SK-N-SH (cell line): ENCODE measurements around the gene EFCAB6. TPM values are rescaled to one million over a fixed set of nuclear protein-coding genes. Genes with fewer than 3 reads are reported as not detected.

Experiments
- CTCF ChIA-PET: fragments of 300-600, 350-600 bp; formaldehyde crosslinking; extraction: SDS; loops from one replicate; lab custom pipeline; 2021; lab: Yijun Ruan, JAX
- POLR2A ChIA-PET: fragments of 350-600 bp; sonication (Branson Sonifier 250); formaldehyde crosslinking; extraction: SDS; loops from one replicate; lab custom pipeline; 2020; ENCODE audit warnings: antibody characterized with exemption, inconsistent platforms; lab: Yijun Ruan, JAX
- DNase-seq: peaks from one replicate; pipeline ENCODE4 v3.0.0; 2012
- H2AFZ ChIP-seq: fragments of 200-600 bp; sonication (generic); 2 replicates; pipeline ENCODE4 v1.8.1; 2016; ENCODE audit warnings: antibody characterized with exemption, mild to moderate bottlenecking, low read depth
- H3F3A ChIP-seq: fragments of 200-600 bp; sonication (generic); replicated peaks from 2 replicates; pipeline ENCODE3; 2016; ENCODE audit warnings: antibody characterized with exemption, mild to moderate bottlenecking; ENCODE audit not compliant: insufficient read depth
- H3K27ac ChIP-seq, 2 experiments: fragments of 200-500 bp in 1 of 2; fragments of 200-600 bp in 1 of 2; sonication (Bioruptor generic) in 1 of 2; sonication (generic), shearing (Covaris generic) in 1 of 2; 2 replicates each; pipeline versions ENCODE4 v1.5.1 to v1.6.1; 2014 to 2016; ENCODE audit warnings: low read depth in 2 of 2, inconsistent platforms in 1 of 2, low read length in 1 of 2, mild to moderate bottlenecking in 1 of 2, mixed read lengths in 1 of 2
- H3K27me3 ChIP-seq: fragments of 200-600 bp; sonication (generic), shearing (Covaris generic); 2 replicates; pipeline ENCODE4 v1.6.1; 2016; ENCODE audit warnings: mixed run types; ENCODE audit not compliant: insufficient read depth
- H3K36me3 ChIP-seq, 2 experiments: fragments of 200-500 bp in 1 of 2; fragments of 200-600 bp in 1 of 2; sonication (Bioruptor generic) in 1 of 2; sonication (generic) in 1 of 2; replicated peaks in 1 of 2; 2 replicates each; pipeline versions ENCODE3 to v1.5.1; 2014 to 2016; ENCODE audit warnings: low read length in 1 of 2, mild to moderate bottlenecking in 1 of 2; ENCODE audit not compliant: insufficient read depth in 2 of 2, control insufficient read depth in 1 of 2
- H3K4me1 ChIP-seq, 2 experiments: fragments of 200-500 bp in 1 of 2; fragments of 200-600 bp in 1 of 2; sonication (Bioruptor generic) in 1 of 2; sonication (generic), shearing (Covaris generic) in 1 of 2; 2 replicates each; pipeline versions ENCODE4 v1.5.1 to v1.6.1; 2014 to 2016; ENCODE audit warnings: low read depth in 1 of 2, low read length in 1 of 2, mixed run types in 1 of 2; ENCODE audit not compliant: insufficient read depth in 2 of 2, control insufficient read depth in 1 of 2
- H3K4me2 ChIP-seq: fragments of 200-600 bp; sonication (generic), shearing (Covaris generic); 2 replicates; pipeline ENCODE4 v1.6.1; 2017; ENCODE audit warnings: mixed run types
- H3K4me3 ChIP-seq, 2 experiments: fragments of 200-500 bp in 1 of 2; fragments of 200-600 bp in 1 of 2; sonication (Bioruptor generic) in 1 of 2; sonication (generic), shearing (Covaris generic) in 1 of 2; 2 replicates each; pipeline versions ENCODE4 v1.5.1 to v1.8.1; 2014 to 2016; ENCODE audit warnings: low read depth in 2 of 2, inconsistent platforms in 1 of 2, low read length in 1 of 2, mild to moderate bottlenecking in 1 of 2, mixed read lengths in 1 of 2, moderate library complexity in 1 of 2
- H3K79me2 ChIP-seq: fragments of 200-600 bp; sonication (generic); 2 replicates; pipeline ENCODE4 v1.8.1; 2017; ENCODE audit warnings: mild to moderate bottlenecking; ENCODE audit not compliant: insufficient read depth
- H3K9ac ChIP-seq: fragments of 200-600 bp; sonication (generic); 2 replicates; pipeline ENCODE4 v1.6.1; 2017; ENCODE audit warnings: mixed run types
- H3K9me2 ChIP-seq: fragments of 200-600 bp; sonication (generic); 2 replicates; pipeline ENCODE4 v1.6.1; 2017; ENCODE audit warnings: mixed run types
- H3K9me3 ChIP-seq: fragments of 200-600 bp; sonication (generic); 2 replicates; pipeline ENCODE4 v1.6.1; 2017; ENCODE audit warnings: mixed run types, mild to moderate bottlenecking, moderate library complexity
- H4K20me1 ChIP-seq: fragments of 200-600 bp; sonication (generic); 2 replicates; pipeline ENCODE4 v1.6.1; 2017; ENCODE audit warnings: mild to moderate bottlenecking, mixed run types; ENCODE audit not compliant: insufficient read depth
- CHD2 ChIP-seq: fragments of 150-350 bp; IDR thresholded peaks from 2 replicates; pipeline ENCODE4 v1.6.1; 2018; ENCODE audit warnings: low read length; ENCODE audit not compliant: partially characterized antibody
- EP300 ChIP-seq, 2 experiments: IDR thresholded peaks; 2 replicates each; pipeline versions ENCODE4 v1.4.0 to v1.6.1; 2012; ENCODE audit warnings: borderline replicate concordance in 1 of 2, low read depth in 1 of 2, low read length in 1 of 2
- GATA2 ChIP-seq: sonication (generic); formaldehyde crosslinking; IDR thresholded peaks from 2 replicates; pipeline ENCODE4 v1.5.0; 2020; ENCODE audit warnings: mild to moderate bottlenecking, missing genetic modification reagents
- MAX ChIP-seq: IDR thresholded peaks from 2 replicates; pipeline ENCODE4 v1.4.0; 2012; ENCODE audit warnings: low read depth
- MEF2A ChIP-seq: IDR thresholded peaks from 2 replicates; pipeline ENCODE4 v1.4.0; 2012; ENCODE audit warnings: low read depth, borderline replicate concordance
- RAD21 ChIP-seq: IDR thresholded peaks from 2 replicates; pipeline ENCODE4 v1.6.1; 2012; ENCODE audit warnings: mild to moderate bottlenecking, low read length
- RCOR1 ChIP-seq: fragments of 150-350 bp; IDR thresholded peaks from 2 replicates; pipeline ENCODE4 v1.6.1; 2017; ENCODE audit warnings: antibody characterized with exemption, low read length
- REST ChIP-seq: IDR thresholded peaks from 2 replicates; pipeline ENCODE4 v1.6.1; 2012; ENCODE audit warnings: mild to moderate bottlenecking, low read depth, low read length, moderate library complexity
- SIN3A ChIP-seq: IDR thresholded peaks from 2 replicates; pipeline ENCODE4 v1.6.1; 2012; ENCODE audit warnings: low read depth, mild to moderate bottlenecking, low read length, moderate library complexity, borderline replicate concordance
- SMC3 ChIP-seq: IDR thresholded peaks from 2 replicates; pipeline ENCODE4 v1.6.1; 2012; ENCODE audit warnings: low read depth, low read length, improper control_type of control experiment
- TCF12 ChIP-seq: IDR thresholded peaks from 2 replicates; pipeline ENCODE4 v1.4.0; 2012
- TEAD4 ChIP-seq: IDR thresholded peaks from 2 replicates; pipeline ENCODE4 v1.4.0; 2012; ENCODE audit warnings: mild to moderate bottlenecking, borderline replicate concordance; ENCODE audit not compliant: insufficient read depth
- USF1 ChIP-seq: IDR thresholded peaks from 2 replicates; pipeline ENCODE4 v1.4.0; 2012; ENCODE audit warnings: low read depth, borderline replicate concordance
- USF2 ChIP-seq: fragments of 150-350 bp; IDR thresholded peaks from 2 replicates; pipeline ENCODE4 v1.6.1; 2017; ENCODE audit warnings: antibody characterized with exemption, low read length, low read depth, borderline replicate concordance
- ZBTB33 ChIP-seq: IDR thresholded peaks from 2 replicates; pipeline ENCODE4 v1.4.0; 2012; ENCODE audit warnings: low read depth, borderline replicate concordance
- WGBS: methylation state at CpG from one replicate; pipeline ENCODE4 v1.1.6; 2017; ENCODE audit warnings: low lambda C conversion rate; 5-methylcytosine and 5-hydroxymethylcytosine counted together
- polyA plus RNA-seq, 3 experiments: library from polyadenylated mRNA; depleted of rRNA; stranded (reverse); fragments of >200 nt; gene quantifications; 2 replicates each; pipeline ENCODE4 v1.2.3, GENCODE V29; 2012

The EFCAB6 gene
- polyA plus RNA-seq, 1 of the 3 experiments (the other 2 are of a cell fraction), result 0.46 TPM

GRCh38 chr22:43823911-43824665 lies 12.0 kb upstream of the EFCAB6 start:
- H3F3A ChIP-seq, result peaks cover 5% of the 10 kb centered on the region
- H3K9me2 ChIP-seq, result no peaks in the 10 kb centered on the region
- TF ChIP-seq REST, result no peak
- TF ChIP-seq MEF2A, result no peak
- no peak for TF ChIP-seq EP300 (IDR thresholded peaks at IDR 0.05; ENCODE audit: borderline replicate concordance in 1 of 2, low read depth in 1 of 2, low read length in 1 of 2)
- TF ChIP-seq USF2, result no peak
- no peak for TF ChIP-seq RAD21
- TF ChIP-seq USF1, result no peak
- TF ChIP-seq TEAD4, result no peak
- no peaks in the 10 kb centered on the region for H3K27me3 ChIP-seq
- H3K4me2 ChIP-seq, result no peak overlapping the region
- 90% methylated on average over 9 of the region's 17 CpGs for WGBS
- H4K20me1 ChIP-seq, result no peaks in the 10 kb centered on the region
- no peak overlapping the region for H3K9ac ChIP-seq
- no peaks in the 10 kb centered on the region for H3K79me2 ChIP-seq
- H3K4me1 ChIP-seq, result peaks cover 0 to 21% of the 10 kb centered on the region in 2 experiments; a peak in 1 of 4 replicates
- H3K4me3 ChIP-seq, result no peak overlapping the region
- CTCF ChIA-PET, result no interaction called here
- DNase-seq, result no peak
- H3K27ac ChIP-seq, result no peak overlapping the region
- no peaks in the 10 kb centered on the region for H3K9me3 ChIP-seq
- no peak overlapping the region for H2AFZ ChIP-seq
- POLR2A ChIA-PET, result no interaction called here
- no peaks in the 10 kb centered on the region for H3K36me3 ChIP-seq

- Histone ChIP-seq H3K27me3 (no peaks in the 10 kb centered on the region), H3K27ac (no peak overlapping the region), H3K9me3 (no peaks in the 10 kb centered on the region), H3K4me2 (no peak overlapping the region), H3K4me1 (peaks cover 0 to 14% of the 10 kb centered on the region in 2 experiments; a peak in 1 of 4 replicates), H3K36me3 (no peaks in the 10 kb centered on the region), H3K4me3 (no peak overlapping the region), H2AFZ (no peak overlapping the region), H3F3A (peaks cover 5% of the 10 kb centered on the region), H3K79me2 (no peaks in the 10 kb centered on the region), H3K9ac (no peak overlapping the region), H3K9me2 (no peaks in the 10 kb centered on the region), H4K20me1 (no peaks in the 10 kb centered on the region)
- ChIA-PET CTCF (no interaction called here), POLR2A (no interaction called here)
- TF ChIP-seq CHD2 (no peak), SMC3 (no peak), TCF12 (no peak), SIN3A (no peak), GATA2 (CRISPR knock-in tag) (no peak), ZBTB33 (no peak), RCOR1 (no peak), MAX (no peak), USF2 (no peak)
- 42% methylated on average over 9 of the region's 13 CpGs for WGBS
- DNase-seq, result no peak
Observed at GRCh38 chr22:43823353-43823908, 11.3 kb upstream of the EFCAB6 start.
